Fibroblast of the aortic adventitia (primary cell): ENCODE results near the gene CALR. TPM values are rescaled to one million over a fixed set of nuclear protein-coding genes. Genes with fewer than 3 reads are reported as not detected.
"Not testable (repeated sequence)": the region's sequence is repeated elsewhere in the genome, so short reads cannot be mapped to it uniquely, and the experiment has no call there.

Source experiments
- DNase-seq: peaks from one replicate; pipeline ENCODE4 v3.0.0-alpha.2; 2010; ENCODE audit warnings: low read depth
- H3K4me3 ChIP-seq: 2 replicates; pipeline ENCODE4 v1.5.1; 2011; ENCODE audit warnings: low read depth, mild to moderate bottlenecking, control low read depth, low read length, moderate library complexity
- total RNA-seq: library from RNA; depleted of rRNA; stranded (reverse); fragments of >200 nt; gene quantifications from 2 replicates; pipeline ENCODE4 v1.2.3, GENCODE V29; 2012; ENCODE audit warnings: low replicate concordance
- TF ChIP-seq, protein P1 (sequence below): IDR thresholded peaks from 2 replicates; pipeline ENCODE4 v1.5.1; 2011; ENCODE audit warnings: mild to moderate bottlenecking, low read length, control low read depth, inconsistent platforms; ENCODE audit not compliant: insufficient read depth

CALR gene
- total RNA-seq, 1 donor: 1,776 TPM

- no peak overlapping the region for H3K4me3 ChIP-seq
- TF ChIP-seq, protein P1, sequence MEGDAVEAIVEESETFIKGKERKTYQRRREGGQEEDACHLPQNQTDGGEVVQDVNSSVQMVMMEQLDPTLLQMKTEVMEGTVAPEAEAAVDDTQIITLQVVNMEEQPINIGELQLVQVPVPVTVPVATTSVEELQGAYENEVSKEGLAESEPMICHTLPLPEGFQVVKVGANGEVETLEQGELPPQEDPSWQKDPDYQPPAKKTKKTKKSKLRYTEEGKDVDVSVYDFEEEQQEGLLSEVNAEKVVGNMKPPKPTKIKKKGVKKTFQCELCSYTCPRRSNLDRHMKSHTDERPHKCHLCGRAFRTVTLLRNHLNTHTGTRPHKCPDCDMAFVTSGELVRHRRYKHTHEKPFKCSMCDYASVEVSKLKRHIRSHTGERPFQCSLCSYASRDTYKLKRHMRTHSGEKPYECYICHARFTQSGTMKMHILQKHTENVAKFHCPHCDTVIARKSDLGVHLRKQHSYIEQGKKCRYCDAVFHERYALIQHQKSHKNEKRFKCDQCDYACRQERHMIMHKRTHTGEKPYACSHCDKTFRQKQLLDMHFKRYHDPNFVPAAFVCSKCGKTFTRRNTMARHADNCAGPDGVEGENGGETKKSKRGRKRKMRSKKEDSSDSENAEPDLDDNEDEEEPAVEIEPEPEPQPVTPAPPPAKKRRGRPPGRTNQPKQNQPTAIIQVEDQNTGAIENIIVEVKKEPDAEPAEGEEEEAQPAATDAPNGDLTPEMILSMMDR: no peak
- no peak for DNase-seq
Observed at GRCh38 chr19:12899891-12900518, 38.4 kb upstream of the CALR start.

GRCh38 chr19:12907166-12907565 is 31.2 kb upstream of the CALR start:
- no peak for DNase-seq
- no peak overlapping the region for H3K4me3 ChIP-seq
- TF ChIP-seq, protein P1: no peak

- no peak overlapping the region for H3K4me3 ChIP-seq
- TF ChIP-seq, protein P1: no peak
- no peak for DNase-seq
Observed at GRCh38 chr19:12912571-12912970, 25.8 kb upstream of the CALR start.

DNA sequence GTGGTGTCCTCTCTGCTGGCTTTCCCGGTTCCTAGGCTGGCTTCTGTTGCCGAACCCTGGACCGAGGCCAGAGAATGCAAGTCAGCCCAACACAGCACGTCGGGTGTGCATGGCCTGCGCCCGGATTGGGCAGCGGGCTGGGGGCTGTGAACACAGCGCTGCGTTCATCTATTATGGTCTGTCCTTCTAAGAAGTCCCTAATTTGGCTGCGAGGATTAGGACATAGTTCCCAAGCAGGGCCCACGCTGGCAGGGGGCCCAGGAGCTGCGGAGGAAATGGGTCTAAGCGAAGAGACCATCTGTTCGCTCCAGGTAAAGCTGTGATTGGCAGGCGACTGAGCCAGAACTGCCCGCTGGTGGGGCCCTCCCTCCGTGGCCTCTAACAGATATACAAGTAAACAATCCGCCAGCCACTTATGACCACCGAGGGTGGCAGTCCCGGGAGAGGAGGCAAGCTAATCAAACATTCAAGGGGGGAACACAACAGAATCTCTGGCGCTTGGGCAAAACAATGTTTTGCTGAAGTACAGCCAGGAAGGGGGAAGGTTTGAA is 25.3 kb upstream of the CALR start:
- no peak overlapping the region for H3K4me3 ChIP-seq
- DNase-seq: peak; percentile 37
- TF ChIP-seq, protein P1: no peak

- no peak overlapping the region for H3K4me3 ChIP-seq
- DNase-seq: no peak
- TF ChIP-seq, protein P1: no peak
Observed at GRCh38 chr19:12913851-12914690, 24.3 kb upstream of the CALR start.

DNA sequence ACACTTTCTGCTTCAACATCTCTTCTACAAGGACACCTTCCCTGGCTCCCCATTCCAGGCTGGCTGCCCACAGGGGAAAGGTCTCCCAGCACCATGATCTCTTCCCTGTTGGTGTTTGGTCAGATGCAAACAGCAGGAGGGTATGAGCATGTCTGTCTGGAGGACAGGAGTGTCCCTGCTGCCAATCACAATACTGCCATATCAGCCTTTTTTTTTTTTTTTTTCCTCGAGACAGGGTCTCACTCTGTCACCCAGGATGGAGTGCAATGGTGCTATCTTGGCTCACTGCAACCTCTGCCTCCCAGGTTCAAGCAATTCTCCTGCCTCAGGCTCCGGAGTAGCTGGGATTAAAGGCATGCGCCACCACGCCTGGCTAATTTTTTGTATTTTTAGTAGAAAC is 22.5 kb upstream of the CALR start:
- H3K4me3 ChIP-seq, DNase-seq: not testable (repeated sequence)

DNA sequence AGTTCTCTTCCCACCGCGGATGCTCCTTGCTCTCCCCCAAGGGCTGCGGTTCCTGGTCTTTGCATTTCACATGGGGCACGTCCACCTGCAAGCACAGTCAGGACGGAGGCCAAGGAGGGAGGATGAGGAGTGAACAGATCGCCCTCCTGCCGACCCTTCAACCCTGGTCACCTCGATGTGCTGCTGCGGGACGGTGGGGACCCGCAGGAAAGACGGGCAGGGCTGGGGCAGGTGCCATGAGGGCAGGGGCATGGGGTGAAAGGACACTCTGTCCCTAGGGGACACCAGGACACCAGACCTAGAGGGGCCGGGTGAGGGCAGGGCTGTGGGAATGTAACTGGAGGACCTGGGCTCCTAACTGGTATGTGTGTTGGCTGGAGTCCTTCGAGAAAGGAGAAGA is 20.2 kb upstream of the CALR start:
- no peak overlapping the region for H3K4me3 ChIP-seq
- DNase-seq: no peak
- TF ChIP-seq, protein P1: no peak
